H9 (cell line): ENCODE data around the gene CDH22. TPM values are rescaled to one million over a fixed set of nuclear protein-coding genes. Genes with fewer than 3 reads are reported as not detected.

Experiments
- DNase-seq: peaks from one replicate; pipeline ENCODE4 v3.0.0-alpha.2; 2017
- H2AFZ ChIP-seq: one replicate; pipeline ENCODE4 v1.6.1; 2013; ENCODE audit warnings: mild to moderate bottlenecking, low read length, control low read depth, moderate library complexity
- H2AK5ac ChIP-seq: 2 replicates; pipeline ENCODE4 v1.6.1; 2013; ENCODE audit warnings: low read length, control low read depth, mixed read lengths; ENCODE audit not compliant: insufficient read length
- H2BK120ac ChIP-seq: one replicate; pipeline ENCODE4 v1.6.1; 2013; ENCODE audit warnings: low read depth, mild to moderate bottlenecking, low read length, control low read depth, inconsistent platforms; ENCODE audit not compliant: poor library complexity, severe bottlenecking
- H2BK12ac ChIP-seq: 2 replicates; pipeline ENCODE4 v1.6.1; 2013; ENCODE audit warnings: low read length, control low read depth, mixed read lengths, low read depth; ENCODE audit not compliant: insufficient read length
- H2BK15ac ChIP-seq: 2 replicates; pipeline ENCODE4 v1.6.1; 2013; ENCODE audit warnings: low read depth, low read length, control low read depth
- H2BK20ac ChIP-seq: one replicate; pipeline ENCODE4 v1.6.1; 2013; ENCODE audit warnings: low read depth, mild to moderate bottlenecking, low read length, control low read depth, inconsistent platforms; ENCODE audit not compliant: poor library complexity, severe bottlenecking
- H2BK5ac ChIP-seq: 2 replicates; pipeline ENCODE4 v1.6.1; 2013; ENCODE audit warnings: low read length, control low read depth, mixed read lengths; ENCODE audit not compliant: insufficient read length
- H3K14ac ChIP-seq: 2 replicates; pipeline ENCODE4 v1.6.1; 2013; ENCODE audit warnings: low read length, control low read depth; ENCODE audit not compliant: insufficient read depth
- H3K18ac ChIP-seq: 2 replicates; pipeline ENCODE4 v1.6.1; 2013; ENCODE audit warnings: low read depth, mild to moderate bottlenecking, mixed read lengths, low read length, control low read depth; ENCODE audit not compliant: insufficient read length
- H3K23ac ChIP-seq: 2 replicates; pipeline ENCODE4 v1.6.1; 2013; ENCODE audit warnings: low read length, control low read depth, mixed read lengths, low read depth; ENCODE audit not compliant: insufficient read length
- H3K23me2 ChIP-seq: 2 replicates; pipeline ENCODE4 v1.6.1; 2013; ENCODE audit warnings: low read depth, mild to moderate bottlenecking, mixed read lengths, low read length, control low read depth; ENCODE audit not compliant: insufficient read length, poor library complexity, severe bottlenecking
- H3K27ac ChIP-seq: 2 replicates; pipeline ENCODE4 v1.5.1; 2013; ENCODE audit warnings: low read length, control low read depth, mixed read lengths, low read depth; ENCODE audit not compliant: insufficient read length
- H3K27me3 ChIP-seq: 2 replicates; pipeline ENCODE4 v1.6.1; 2013; ENCODE audit warnings: low read length, control low read depth, inconsistent platforms; ENCODE audit not compliant: insufficient read depth
- H3K4ac ChIP-seq: 2 replicates; pipeline ENCODE4 v1.6.1; 2013; ENCODE audit warnings: low read depth, mild to moderate bottlenecking, control low read depth, inconsistent platforms, low read length, moderate library complexity
- H3K4me1 ChIP-seq: 2 replicates; pipeline ENCODE4 v1.6.1; 2013; ENCODE audit warnings: low read length, control low read depth, inconsistent platforms; ENCODE audit not compliant: insufficient read depth
- H3K4me2 ChIP-seq: 2 replicates; pipeline ENCODE4 v1.6.1; 2013; ENCODE audit warnings: low read length, control low read depth, mixed read lengths; ENCODE audit not compliant: insufficient read length, insufficient read depth
- H3K56ac ChIP-seq: 2 replicates; pipeline ENCODE4 v1.6.1; 2013; ENCODE audit warnings: low read depth, mild to moderate bottlenecking, mixed read lengths, low read length, control low read depth; ENCODE audit not compliant: insufficient read length
- H3K79me1 ChIP-seq: 2 replicates; pipeline ENCODE4 v1.6.1; 2013; ENCODE audit warnings: low read depth, mild to moderate bottlenecking, moderate library complexity, low read length, control low read depth, inconsistent platforms; ENCODE audit not compliant: insufficient read depth, poor library complexity, severe bottlenecking
- H3K79me2 ChIP-seq: 2 replicates; pipeline ENCODE4 v1.6.1; 2013; ENCODE audit warnings: low read length, control low read depth, inconsistent platforms; ENCODE audit not compliant: insufficient read depth
- H3K9ac ChIP-seq: 2 replicates; pipeline ENCODE4 v1.6.1; 2013; ENCODE audit warnings: low read length, control low read depth, mixed read lengths; ENCODE audit not compliant: insufficient read length; ENCODE audit errors: extremely low read depth
- H3K9me3 ChIP-seq: one replicate; pipeline ENCODE4 v1.6.1; 2013; ENCODE audit warnings: low read depth, low read length, inconsistent platforms; ENCODE audit not compliant: control insufficient read depth
- H3T11ph ChIP-seq: one replicate; pipeline ENCODE4 v1.6.1; 2013; ENCODE audit warnings: mild to moderate bottlenecking, low read length, control low read depth, inconsistent platforms
- H4K20me1 ChIP-seq: one replicate; pipeline ENCODE4 v1.6.1; 2013; ENCODE audit not compliant: control insufficient read depth, insufficient read length, insufficient read depth
- H4K5ac ChIP-seq: 2 replicates; pipeline ENCODE4 v1.6.1; 2013; ENCODE audit warnings: low read depth, mild to moderate bottlenecking, mixed read lengths, low read length, control low read depth; ENCODE audit not compliant: insufficient read length
- H4K8ac ChIP-seq: replicated peaks from 2 replicates; pipeline ENCODE4 v1.6.1; 2013; ENCODE audit warnings: low read length, control low read depth, mixed read lengths, low read depth; ENCODE audit not compliant: insufficient read length
- H4K91ac ChIP-seq: 2 replicates; pipeline ENCODE4 v1.6.1; 2013; ENCODE audit warnings: low read depth, mild to moderate bottlenecking, moderate library complexity, mixed read lengths, low read length, control low read depth; ENCODE audit not compliant: insufficient read length
- H3K27ac Mint-ChIP-seq, 3 experiments: 2 replicates in 2 of 3; 3 replicates in 1 of 3; pipeline ENCODE4 v1.8.0; 2020 to 2021; ENCODE audit warnings: mixed read lengths in 3 of 3, mild to moderate bottlenecking in 1 of 3, moderate library complexity in 1 of 3
- H3K27me3 Mint-ChIP-seq: 2 replicates; pipeline ENCODE4 v1.8.0; 2021; ENCODE audit warnings: low read depth, mild to moderate bottlenecking, moderate library complexity, mixed read lengths
- H3K36me3 Mint-ChIP-seq, 3 experiments: 2 replicates in 2 of 3; 3 replicates in 1 of 3; pipeline ENCODE4 v1.8.0; 2020 to 2021; ENCODE audit warnings: low read depth in 3 of 3, mixed read lengths in 3 of 3; ENCODE audit not compliant: insufficient read depth in 1 of 3
- H3K4me1 Mint-ChIP-seq, 2 experiments: 2 replicates each; pipeline ENCODE4 v1.8.0; 2020; ENCODE audit warnings: mixed read lengths in 2 of 2
- H3K4me3 Mint-ChIP-seq, 2 experiments: 2 replicates in 1 of 2; 3 replicates in 1 of 2; pipeline ENCODE4 v1.8.0; 2020 to 2021; ENCODE audit warnings: mild to moderate bottlenecking in 2 of 2, mixed read lengths in 2 of 2, moderate library complexity in 1 of 2
- H3K9me3 Mint-ChIP-seq, 2 experiments: 2 replicates in 1 of 2; 3 replicates in 1 of 2; pipeline ENCODE4 v1.8.0; 2020; ENCODE audit warnings: mild to moderate bottlenecking in 2 of 2, mixed read lengths in 2 of 2, moderate library complexity in 1 of 2
- CTCF ChIP-seq: fragments of 200-600 bp; sonication (generic); conservative IDR thresholded peaks from 3 replicates; pipeline ENCODE4 v1.8.0; 2021; ENCODE audit warnings: antibody characterized with exemption, mild to moderate bottlenecking
- WGBS: extraction: QIAGEN DNeasy Blood & Tissue Kit; methylation state at CpG from one replicate; pipeline ENCODE4 v1.1.7; 2013; ENCODE audit warnings: missing lambda C conversion rate, low lambda C conversion rate, mixed read lengths; ENCODE audit not compliant: insufficient read length; ENCODE audit errors: extremely low coverage; 5-methylcytosine and 5-hydroxymethylcytosine counted together
- total RNA-seq: library from RNA; stranded (reverse); gene quantifications from 2 replicates; pipeline ENCODE4 v1.2.1, GENCODE V29; 2021

Gene CDH22
- total RNA-seq, 1 experiment from 2014 or later, result not detected

GRCh38 chr20:46144432-46145025 is 163.8 kb downstream of the CDH22 start:
- H2BK5ac ChIP-seq, result no peak overlapping the region
- H3K4me2 ChIP-seq, result no peak overlapping the region
- H3K23ac ChIP-seq, result no peak overlapping the region
- no peak overlapping the region for H3K27ac ChIP-seq
- H3K18ac ChIP-seq, result no peak overlapping the region
- DNase-seq, result no peak
- no peaks in the 10 kb centered on the region for H3K79me1 ChIP-seq
- no CpG with 5 or more reads among the region's 8 CpGs for WGBS
- H4K20me1 ChIP-seq, result peaks cover 2% of the 10 kb centered on the region
- no peaks in the 10 kb centered on the region for H3K79me2 ChIP-seq
- no peak for TF ChIP-seq CTCF
- H2AFZ ChIP-seq, result no peak overlapping the region
- no peak overlapping the region for H4K91ac ChIP-seq
- no peak overlapping the region for H2AK5ac ChIP-seq
- H3K27ac Mint-ChIP-seq, result peak overlapping the region in 1 of 3 experiments; percentile 22; a peak in 1 of 7 replicates
- H3K14ac ChIP-seq, result no peak overlapping the region
- H3K4ac ChIP-seq, result no peak overlapping the region
- H3K56ac ChIP-seq, result no peak overlapping the region
- no peak overlapping the region for H4K5ac ChIP-seq
- no peak overlapping the region for H3T11ph ChIP-seq
- H3K27me3 ChIP-seq, result no peaks in the 10 kb centered on the region
- H3K9ac ChIP-seq, result no peak overlapping the region
- H2BK12ac ChIP-seq, result no peak overlapping the region
- H2BK120ac ChIP-seq, result no peak overlapping the region
- no peak overlapping the region for H2BK20ac ChIP-seq
- no peaks in the 10 kb centered on the region for H3K9me3 ChIP-seq
- no peak overlapping the region for H4K8ac ChIP-seq
- peaks cover 15 to 38% of the 10 kb centered on the region in 2 experiments for H3K4me1 Mint-ChIP-seq
- H2BK15ac ChIP-seq, result no peak overlapping the region
- peaks cover 21% of the 10 kb centered on the region for H3K27me3 Mint-ChIP-seq
- H3K4me1 ChIP-seq, result no peaks in the 10 kb centered on the region
- H3K36me3 Mint-ChIP-seq, result no peaks in the 10 kb centered on the region
- no peaks in the 10 kb centered on the region for H3K23me2 ChIP-seq
- H3K9me3 Mint-ChIP-seq, result no peaks in the 10 kb centered on the region; a peak in 1 of 5 replicates
- no peak overlapping the region for H3K4me3 Mint-ChIP-seq
